Nephron progenitor cell (in vitro differentiated cells): ENCODE results near the gene PHF14.

ENCODE experiments used
- DNase-seq: peaks from one replicate; pipeline ENCODE4 v3.0.0; 2021
- H3K27ac Mint-ChIP-seq: 2 replicates; pipeline ENCODE4 v1.8.0; 2021; ENCODE audit warnings: mild to moderate bottlenecking, moderate library complexity, mixed read lengths
- H3K27me3 Mint-ChIP-seq: 2 replicates; pipeline ENCODE4 v1.8.0; 2021; ENCODE audit warnings: mild to moderate bottlenecking, low read depth, mixed read lengths; ENCODE audit not compliant: poor library complexity
- H3K36me3 Mint-ChIP-seq: 2 replicates; pipeline ENCODE4 v1.8.0; 2021; ENCODE audit warnings: low read depth, mixed read lengths
- H3K4me1 Mint-ChIP-seq: 2 replicates; pipeline ENCODE4 v1.8.0; 2021; ENCODE audit warnings: mixed read lengths
- H3K4me3 Mint-ChIP-seq: 2 replicates; pipeline ENCODE4 v1.8.0; 2021; ENCODE audit warnings: mild to moderate bottlenecking, moderate library complexity, mixed read lengths
- H3K9me3 Mint-ChIP-seq: 2 replicates; pipeline ENCODE4 v1.8.0; 2021; ENCODE audit warnings: mild to moderate bottlenecking, moderate library complexity, mixed read lengths
- CTCF ChIP-seq: fragments of 200-600 bp; sonication (generic); IDR thresholded peaks from 2 replicates; pipeline ENCODE4 v1.5.0; 2021; ENCODE audit warnings: antibody characterized with exemption

Gene PHF14

GRCh38 chr7:11176985-11177555 is 203.4 kb downstream of the PHF14 start:
- no peak overlapping the region for H3K4me3 Mint-ChIP-seq
- DNase-seq, result no peak
- H3K36me3 Mint-ChIP-seq, result no peaks in the 10 kb centered on the region
- no peaks in the 10 kb centered on the region for H3K4me1 Mint-ChIP-seq
- no peak overlapping the region for H3K27ac Mint-ChIP-seq
- H3K9me3 Mint-ChIP-seq, result no peaks in the 10 kb centered on the region
- H3K27me3 Mint-ChIP-seq, result no peaks in the 10 kb centered on the region
- TF ChIP-seq CTCF, result no peak

GRCh38 chr7:11177793-11178192 is 204.1 kb downstream of the PHF14 start:
- TF ChIP-seq CTCF, result no peak
- Mint-ChIP-seq H3K4me1 (no peaks in the 10 kb centered on the region), H3K27ac (no peak overlapping the region), H3K27me3 (no peaks in the 10 kb centered on the region), H3K4me3 (no peak overlapping the region), H3K9me3 (no peaks in the 10 kb centered on the region), H3K36me3 (no peaks in the 10 kb centered on the region)
- no peak for DNase-seq

- H3K9me3 Mint-ChIP-seq, result peaks cover 32% of the 10 kb centered on the region
- no peaks in the 10 kb centered on the region for H3K27me3 Mint-ChIP-seq
- DNase-seq, result no peak
- H3K4me1 Mint-ChIP-seq, result no peaks in the 10 kb centered on the region
- H3K4me3 Mint-ChIP-seq, result no peak overlapping the region
- peaks cover 28% of the 10 kb centered on the region for H3K36me3 Mint-ChIP-seq
- H3K27ac Mint-ChIP-seq, result no peak overlapping the region
- TF ChIP-seq CTCF, result no peak
Measured at GRCh38 chr7:11181590-11181989, 207.9 kb downstream of the PHF14 start.

GRCh38 chr7:11182736-11183135 is 209.1 kb downstream of the PHF14 start:
- peaks cover 37% of the 10 kb centered on the region for H3K36me3 Mint-ChIP-seq
- DNase-seq, result no peak
- no peak overlapping the region for H3K4me3 Mint-ChIP-seq
- H3K27me3 Mint-ChIP-seq, result peaks cover 4% of the 10 kb centered on the region
- peaks cover 42% of the 10 kb centered on the region for H3K9me3 Mint-ChIP-seq
- H3K4me1 Mint-ChIP-seq, result no peaks in the 10 kb centered on the region
- H3K27ac Mint-ChIP-seq, result no peak overlapping the region
- TF ChIP-seq CTCF, result no peak

GRCh38 chr7:11185179-11185815 is 211.6 kb downstream of the PHF14 start:
- Mint-ChIP-seq H3K9me3 (peaks cover 53% of the 10 kb centered on the region), H3K27me3 (peaks cover 4% of the 10 kb centered on the region), H3K36me3 (peaks cover 37% of the 10 kb centered on the region), H3K4me3 (no peak overlapping the region), H3K27ac (peak overlapping the region; percentile 59), H3K4me1 (peaks cover 6% of the 10 kb centered on the region)
- no peak for TF ChIP-seq CTCF
- DNase-seq, result no peak
